ENCODE measurements around the gene GALNT11.
"Not testable (repeated sequence)": the region's sequence is repeated elsewhere in the genome, so short reads cannot be mapped to it uniquely, and the experiment has no call there.

GALNT11 gene

DNA sequence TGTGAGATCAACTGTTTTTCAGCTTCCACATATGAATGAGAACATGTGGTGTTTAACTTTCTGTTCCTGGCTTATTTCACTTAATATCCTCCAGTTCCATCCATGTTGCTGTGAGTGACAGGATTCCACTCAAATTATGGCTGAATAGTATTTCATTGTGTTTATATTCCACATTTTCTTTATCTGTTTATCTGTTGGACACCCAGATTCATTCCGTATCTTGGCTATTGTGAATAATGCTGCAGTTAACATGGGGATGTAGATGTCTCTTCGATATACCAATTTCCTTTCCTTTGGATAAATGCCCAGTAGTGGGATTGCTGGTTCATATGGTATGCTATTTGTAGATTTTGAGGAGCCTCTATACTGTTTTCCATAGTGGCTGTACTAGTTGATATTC is 47.9 kb downstream of the GALNT11 start:
- TF ChIP-seq, protein P1, sequence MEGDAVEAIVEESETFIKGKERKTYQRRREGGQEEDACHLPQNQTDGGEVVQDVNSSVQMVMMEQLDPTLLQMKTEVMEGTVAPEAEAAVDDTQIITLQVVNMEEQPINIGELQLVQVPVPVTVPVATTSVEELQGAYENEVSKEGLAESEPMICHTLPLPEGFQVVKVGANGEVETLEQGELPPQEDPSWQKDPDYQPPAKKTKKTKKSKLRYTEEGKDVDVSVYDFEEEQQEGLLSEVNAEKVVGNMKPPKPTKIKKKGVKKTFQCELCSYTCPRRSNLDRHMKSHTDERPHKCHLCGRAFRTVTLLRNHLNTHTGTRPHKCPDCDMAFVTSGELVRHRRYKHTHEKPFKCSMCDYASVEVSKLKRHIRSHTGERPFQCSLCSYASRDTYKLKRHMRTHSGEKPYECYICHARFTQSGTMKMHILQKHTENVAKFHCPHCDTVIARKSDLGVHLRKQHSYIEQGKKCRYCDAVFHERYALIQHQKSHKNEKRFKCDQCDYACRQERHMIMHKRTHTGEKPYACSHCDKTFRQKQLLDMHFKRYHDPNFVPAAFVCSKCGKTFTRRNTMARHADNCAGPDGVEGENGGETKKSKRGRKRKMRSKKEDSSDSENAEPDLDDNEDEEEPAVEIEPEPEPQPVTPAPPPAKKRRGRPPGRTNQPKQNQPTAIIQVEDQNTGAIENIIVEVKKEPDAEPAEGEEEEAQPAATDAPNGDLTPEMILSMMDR (IDR thresholded peaks at IDR 0.05; ENCODE audit: insufficient read depth, low read length, missing control alignments), result no peak
- CTCF ChIA-PET, result no interaction called here
- POLR2A ChIA-PET, result no interaction called here
- no peak for DNase-seq (ENCODE audit: low read depth, low spot score)
- H3K4me3 ChIP-seq (ENCODE audit: low read depth, low read length), result no peak overlapping the region

GRCh38 chr7:152074673-152075072 is 49.2 kb downstream of the GALNT11 start:
- TF ChIP-seq, protein P1 (IDR thresholded peaks at IDR 0.05; ENCODE audit: insufficient read depth, low read length, missing control alignments), result no peak
- POLR2A ChIA-PET, result no interaction called here
- no peak for DNase-seq (ENCODE audit: low read depth, low spot score)
- CTCF ChIA-PET, result no interaction called here
- H3K4me3 ChIP-seq (ENCODE audit: low read depth, low read length), result no peak overlapping the region

GRCh38 chr7:152075379-152075778 is 49.9 kb downstream of the GALNT11 start:
- CTCF ChIA-PET; POLR2A ChIA-PET; H3K4me3 ChIP-seq (ENCODE audit: low read depth, low read length); DNase-seq (ENCODE audit: low read depth, low spot score): not testable (repeated sequence)

DNA sequence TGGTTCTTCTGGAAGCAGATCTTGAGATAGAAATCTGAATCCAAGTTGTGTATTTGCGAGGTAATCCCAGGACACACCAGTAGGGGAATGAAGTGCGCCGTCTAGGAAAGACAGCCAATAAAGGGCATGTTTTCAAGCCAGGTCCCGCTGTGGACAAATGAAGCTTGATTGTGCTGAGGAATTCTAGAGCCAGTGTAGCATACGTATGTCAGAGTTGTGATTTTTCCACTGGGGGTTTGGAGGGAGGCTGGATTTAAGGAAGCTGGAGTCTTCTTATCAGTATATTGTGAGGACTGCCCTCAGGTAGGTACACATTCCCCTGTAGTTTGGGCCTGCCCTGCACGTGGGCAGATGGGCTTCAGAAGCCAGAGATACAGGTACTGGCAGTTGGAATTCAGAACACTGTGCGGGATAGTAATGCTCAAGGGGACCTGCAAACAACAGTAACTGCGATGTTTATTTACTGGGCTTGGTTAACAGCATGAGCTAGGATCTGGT is 50.9 kb downstream of the GALNT11 start:
- CTCF ChIA-PET, result no interaction called here
- TF ChIP-seq, protein P1 (IDR thresholded peaks at IDR 0.05; ENCODE audit: insufficient read depth, low read length, missing control alignments), result peak; percentile 16
- no peak for DNase-seq (ENCODE audit: low read depth, low spot score)
- no peak overlapping the region for H3K4me3 ChIP-seq (ENCODE audit: low read depth, low read length)
- POLR2A ChIA-PET, result no interaction called here

- TF ChIP-seq, protein P1 (IDR thresholded peaks at IDR 0.05; ENCODE audit: insufficient read depth, low read length, missing control alignments), result no peak
- ChIA-PET CTCF (no interaction called here), POLR2A (no interaction called here)
- H3K4me3 ChIP-seq (ENCODE audit: low read depth, low read length), result no peak overlapping the region
- DNase-seq (ENCODE audit: low read depth, low spot score), result no peak
These were observed 51.8 kb downstream of the GALNT11 start for GRCh38 chr7:152076940-152077933.

DNA sequence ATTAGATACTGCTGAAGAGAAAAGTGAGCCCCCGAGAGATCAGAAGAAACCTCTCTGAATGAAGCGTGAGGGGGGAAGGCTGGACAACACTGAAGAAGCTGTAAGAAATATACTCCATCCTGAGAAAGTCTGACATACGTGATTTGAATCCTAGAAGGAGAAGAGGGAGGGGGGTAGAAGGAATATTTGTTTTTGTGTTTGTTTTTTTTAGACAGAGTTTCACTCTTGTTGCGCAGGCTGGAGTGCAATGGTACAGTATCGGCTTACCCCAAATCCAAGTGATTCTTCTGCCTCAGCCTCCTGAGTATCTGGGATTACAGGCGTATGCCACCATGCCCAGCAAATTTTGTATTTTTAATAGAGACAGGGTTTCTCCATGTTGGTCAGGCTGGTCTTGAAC is 52.6 kb downstream of the GALNT11 start:
- ChIA-PET POLR2A (no interaction called here), CTCF (no interaction called here)

More for the DNA sequence above, 52.6 kb downstream of the GALNT11 start:
- H3K4me3 ChIP-seq (ENCODE audit: low read depth, low read length), result no peak overlapping the region
- TF ChIP-seq, protein P1 (IDR thresholded peaks at IDR 0.05; ENCODE audit: insufficient read depth, low read length, missing control alignments), result no peak
- DNase-seq (ENCODE audit: low read depth, low spot score), result no peak

All from AG04449 (cell line).